WERI-Rb-1 (cell line): ENCODE measurements around the gene NTRK3.

Experiments
- DNase-seq: peaks from one replicate; pipeline ENCODE4 v3.0.0-alpha.2; 2020
- H3K27ac ChIP-seq: fragments of 250-450 bp; sonication (Bioruptor Pico); 2 replicates; pipeline ENCODE4 v1.5.1; 2020; ENCODE audit warnings: mild to moderate bottlenecking, moderate library complexity
- H3K27me3 ChIP-seq: fragments of 250-450 bp; sonication (Bioruptor Pico); 2 replicates; pipeline ENCODE4 v1.5.1; 2021; ENCODE audit warnings: mild to moderate bottlenecking, low read depth, moderate library complexity; ENCODE audit not compliant: insufficient read depth, severe bottlenecking
- H3K36me3 ChIP-seq: fragments of 250-450 bp; sonication (Bioruptor Pico); 2 replicates; pipeline ENCODE4 v1.5.1; 2020; ENCODE audit warnings: mild to moderate bottlenecking, moderate library complexity
- H3K4me3 ChIP-seq: 2 replicates; pipeline ENCODE4 v1.5.1; 2011; ENCODE audit warnings: low read depth, mild to moderate bottlenecking, control low read depth, low read length
- H3K9me3 ChIP-seq: fragments of 250-450 bp; sonication (Bioruptor Pico); 2 replicates; pipeline ENCODE4 v1.5.1; 2021; ENCODE audit warnings: mild to moderate bottlenecking, moderate library complexity; ENCODE audit not compliant: severe bottlenecking
- CTCF ChIP-seq: IDR thresholded peaks from 2 replicates; pipeline ENCODE4 v1.5.1; 2011; ENCODE audit warnings: low read depth, mild to moderate bottlenecking, control low read depth, inconsistent platforms, low read length

The NTRK3 gene

GRCh38 chr15:87938031-87938430 lies 318.5 kb downstream of the NTRK3 start:
- DNase-seq, result no peak
- H3K27me3 ChIP-seq, result peaks cover 24% of the 10 kb centered on the region
- no peak overlapping the region for H3K4me3 ChIP-seq
- no peaks in the 10 kb centered on the region for H3K9me3 ChIP-seq
- H3K36me3 ChIP-seq, result no peaks in the 10 kb centered on the region
- no peak for TF ChIP-seq CTCF
- H3K27ac ChIP-seq, result no peak overlapping the region

- Histone ChIP-seq H3K4me3 (no peak overlapping the region), H3K27ac (no peak overlapping the region), H3K9me3 (no peaks in the 10 kb centered on the region), H3K36me3 (no peaks in the 10 kb centered on the region), H3K27me3 (peaks cover 21% of the 10 kb centered on the region)
- no peak for TF ChIP-seq CTCF
- DNase-seq, result no peak
Observed at GRCh38 chr15:87935583-87935982, 321.0 kb downstream of the NTRK3 start.

GRCh38 chr15:87931584-87931983 lies 325.0 kb downstream of the NTRK3 start:
- H3K27ac ChIP-seq, result no peak overlapping the region
- H3K4me3 ChIP-seq, result no peak overlapping the region
- H3K27me3 ChIP-seq, result peaks cover 20% of the 10 kb centered on the region
- DNase-seq, result no peak
- H3K9me3 ChIP-seq, result no peaks in the 10 kb centered on the region
- TF ChIP-seq CTCF, result no peak
- no peaks in the 10 kb centered on the region for H3K36me3 ChIP-seq

GRCh38 chr15:87930457-87930856 lies 326.1 kb downstream of the NTRK3 start:
- DNase-seq, result no peak

GRCh38 chr15:87929841-87930240 lies 326.7 kb downstream of the NTRK3 start:
- Histone ChIP-seq H3K27me3 (peaks cover 10% of the 10 kb centered on the region), H3K9me3 (no peaks in the 10 kb centered on the region), H3K36me3 (no peaks in the 10 kb centered on the region), H3K27ac (no peak overlapping the region), H3K4me3 (no peak overlapping the region)
- DNase-seq, result no peak
- TF ChIP-seq CTCF, result no peak

More at GRCh38 chr15:87930457-87930856, 326.1 kb downstream of the NTRK3 start:
- peaks cover 16% of the 10 kb centered on the region for H3K27me3 ChIP-seq
- no peak for TF ChIP-seq CTCF
- H3K36me3 ChIP-seq, result no peaks in the 10 kb centered on the region
- no peak overlapping the region for H3K27ac ChIP-seq
- no peak overlapping the region for H3K4me3 ChIP-seq
- no peaks in the 10 kb centered on the region for H3K9me3 ChIP-seq

GRCh38 chr15:87924433-87924832 lies 332.1 kb downstream of the NTRK3 start:
- Histone ChIP-seq H3K27me3 (peaks cover 6% of the 10 kb centered on the region), H3K27ac (no peak overlapping the region), H3K4me3 (no peak overlapping the region), H3K36me3 (no peaks in the 10 kb centered on the region), H3K9me3 (no peaks in the 10 kb centered on the region)
- TF ChIP-seq CTCF, result no peak
- DNase-seq, result no peak
